GM12892 (cell line): ENCODE measurements around the gene ENC1.

Experiments
- DNase-seq: peaks from one replicate; pipeline ENCODE4 v3.0.0; 2011; ENCODE audit not compliant: insufficient read length
- FAIRE-seq: peaks from 2 replicates; lab custom pipeline; 2011; peaks lifted over from hg19 to GRCh38; lab: Jason Lieb, UNC
- POLR2A ChIP-seq: IDR thresholded peaks from 2 replicates; pipeline ENCODE4 v1.6.1; 2011; ENCODE audit warnings: low read depth, low read length, control low read depth
- POLR2AphosphoS5 ChIP-seq: IDR thresholded peaks from 2 replicates; pipeline ENCODE4 v1.6.1; 2011; ENCODE audit warnings: low read depth, low read length, control low read depth
- TAF1 ChIP-seq: IDR thresholded peaks from 2 replicates; pipeline ENCODE4 v1.6.1; 2011; ENCODE audit warnings: low read depth, mild to moderate bottlenecking, control low read depth, low read length, borderline replicate concordance

Gene ENC1

DNA sequence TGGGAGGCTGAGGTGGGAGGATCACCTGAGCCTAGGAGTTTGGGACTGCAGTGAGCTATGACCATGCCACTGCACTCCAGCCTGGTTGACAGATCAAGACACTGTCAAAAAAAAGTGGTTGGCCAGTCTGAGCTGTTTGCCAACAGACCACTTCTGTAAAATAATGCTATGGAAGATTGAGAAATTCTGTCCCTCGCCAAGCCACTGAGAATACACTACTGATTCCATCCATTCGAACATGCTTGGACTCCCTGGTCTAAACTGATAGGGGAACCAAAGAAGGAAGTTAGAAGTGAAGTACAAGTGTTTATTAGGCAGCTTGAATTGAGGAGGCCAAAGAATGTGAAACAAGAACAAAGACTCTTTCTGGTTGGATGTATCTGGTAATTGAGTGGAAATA lies 27.2 kb downstream of the ENC1 start:
- TF ChIP-seq POLR2AphosphoS5 (no peak), POLR2A (no peak), TAF1 (no peak)
- FAIRE-seq (no peak), DNase-seq (no peak)

DNA sequence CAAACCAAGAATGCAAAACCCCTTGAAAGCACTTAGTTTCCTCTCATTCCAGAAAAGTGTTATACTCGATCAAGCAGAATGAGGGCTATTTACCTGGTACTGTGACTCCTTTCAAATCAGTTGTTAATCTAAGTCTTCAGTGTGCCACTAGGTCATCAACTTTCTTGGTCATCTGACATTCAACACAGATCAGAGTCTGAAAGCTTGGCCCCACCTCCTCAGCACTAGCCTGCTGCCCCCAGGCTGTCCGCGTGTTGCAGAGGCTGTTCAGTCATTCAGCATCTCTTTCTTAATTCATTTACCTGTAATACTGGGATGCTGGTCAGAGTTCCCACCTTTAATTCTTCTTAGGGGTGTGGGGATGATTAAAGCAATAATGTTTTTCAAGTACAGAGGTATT lies 28.5 kb downstream of the ENC1 start:
- DNase-seq (no peak), FAIRE-seq (no peak)
- TF ChIP-seq POLR2AphosphoS5, result no peak

DNA sequence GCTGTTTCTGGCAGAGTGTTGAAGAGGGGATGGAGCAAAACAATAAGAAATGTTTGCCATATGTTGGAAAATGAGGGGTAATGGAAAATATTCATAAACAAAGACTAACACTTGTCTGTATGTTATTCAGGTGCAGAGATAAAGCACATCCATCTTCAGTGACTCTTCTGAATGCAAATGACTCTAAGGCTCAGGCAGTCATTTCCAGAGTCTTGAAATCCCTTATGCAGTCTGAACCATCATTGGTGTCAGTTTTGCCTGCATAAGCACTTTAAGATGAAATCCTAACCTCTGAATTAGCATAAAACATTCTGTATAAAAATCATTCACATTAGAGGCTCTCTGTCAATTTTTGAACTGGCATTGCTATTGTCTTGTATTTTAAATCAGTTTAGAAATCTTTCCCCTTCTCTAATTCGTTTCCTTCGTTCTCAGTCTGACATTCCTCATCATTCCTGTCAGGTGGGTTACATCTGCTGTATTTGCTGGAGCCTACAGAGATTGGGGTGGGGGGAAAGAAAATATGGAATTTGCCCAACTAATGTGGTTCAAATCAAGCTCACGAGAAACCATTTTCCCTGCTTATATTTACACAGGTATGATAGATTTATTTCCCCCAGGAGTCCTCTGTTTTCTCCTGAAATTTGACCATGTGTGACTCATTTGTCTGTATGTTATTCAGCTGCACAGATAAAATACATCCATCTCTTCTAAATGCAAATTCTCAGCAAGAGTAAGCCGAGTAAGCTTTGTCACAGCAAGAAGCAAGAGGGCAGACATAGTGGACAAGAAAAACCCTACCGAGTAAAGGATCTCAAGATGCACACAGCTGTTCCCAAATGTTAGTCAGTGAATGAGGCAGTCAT lies 31.6 kb downstream of the ENC1 start:
- no peak for TF ChIP-seq TAF1
- no peak for TF ChIP-seq POLR2AphosphoS5
- TF ChIP-seq POLR2A, result no peak

DNA sequence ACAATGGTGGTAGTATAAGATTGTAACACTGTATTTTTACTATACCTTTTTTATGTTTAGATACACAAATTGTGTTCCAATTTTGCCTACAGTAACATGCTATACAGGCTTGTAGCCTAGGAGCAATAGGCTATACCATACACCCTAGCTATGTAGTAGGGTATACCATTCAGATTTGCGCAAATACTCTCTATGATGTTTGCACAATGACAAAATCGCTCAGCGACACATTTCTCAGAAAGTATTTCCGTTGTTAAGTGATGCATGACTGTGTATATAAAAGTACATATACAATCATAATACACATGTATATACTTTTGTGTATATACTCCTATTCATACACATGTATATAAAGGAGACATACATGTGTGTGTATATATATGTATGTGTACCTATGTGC lies 34.8 kb downstream of the ENC1 start:
- no peak for DNase-seq
- FAIRE-seq, result no peak
- TF ChIP-seq POLR2A (no peak), POLR2AphosphoS5 (no peak), TAF1 (no peak)

More for the DNA sequence above, 31.6 kb downstream of the ENC1 start:
- DNase-seq, result no peak
- FAIRE-seq, result no peak

DNA sequence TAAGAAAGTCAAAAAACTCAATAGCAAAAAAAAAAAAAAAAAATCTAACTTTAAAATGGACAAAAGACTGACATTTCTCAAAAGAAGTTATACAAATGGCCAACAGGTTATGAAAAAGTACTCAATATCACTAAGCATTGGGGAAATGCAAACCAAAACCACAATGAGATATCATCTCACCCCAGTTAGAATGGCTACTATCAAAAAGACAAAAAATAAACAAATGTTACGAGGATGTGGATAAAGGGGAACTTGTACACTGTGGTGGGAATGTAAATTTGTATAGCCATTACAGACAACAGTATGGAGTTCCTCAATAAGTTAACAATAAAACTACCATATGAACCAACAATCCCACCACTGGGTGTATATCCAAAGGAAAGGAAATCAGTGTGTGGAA lies 37.2 kb downstream of the ENC1 start:
- TF ChIP-seq POLR2AphosphoS5, result no peak
- TF ChIP-seq TAF1, result no peak
- TF ChIP-seq POLR2A, result no peak
- DNase-seq, result no peak
- no peak for FAIRE-seq

DNA sequence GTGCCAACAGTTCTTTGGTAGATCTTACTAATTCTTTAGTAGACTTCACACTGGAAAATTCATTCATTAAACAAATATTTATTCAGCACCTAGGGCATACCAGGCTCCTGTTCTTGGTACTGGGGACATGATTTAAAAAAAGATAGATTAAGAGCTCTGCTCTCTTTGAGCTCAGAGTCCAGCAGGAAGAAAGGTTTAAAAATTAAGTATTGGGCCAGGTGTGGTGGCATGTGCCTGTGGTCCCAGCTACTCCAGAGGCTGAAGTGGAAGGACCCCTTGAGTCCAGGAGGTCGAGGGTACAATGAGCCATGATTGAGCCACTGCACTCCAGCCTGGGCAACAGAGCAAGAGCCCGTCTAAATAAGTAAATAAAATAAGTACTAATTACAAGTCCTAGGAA lies 41.4 kb downstream of the ENC1 start:
- DNase-seq, result no peak
- TF ChIP-seq POLR2AphosphoS5 (no peak), POLR2A (no peak), TAF1 (no peak)
- no peak for FAIRE-seq

DNA sequence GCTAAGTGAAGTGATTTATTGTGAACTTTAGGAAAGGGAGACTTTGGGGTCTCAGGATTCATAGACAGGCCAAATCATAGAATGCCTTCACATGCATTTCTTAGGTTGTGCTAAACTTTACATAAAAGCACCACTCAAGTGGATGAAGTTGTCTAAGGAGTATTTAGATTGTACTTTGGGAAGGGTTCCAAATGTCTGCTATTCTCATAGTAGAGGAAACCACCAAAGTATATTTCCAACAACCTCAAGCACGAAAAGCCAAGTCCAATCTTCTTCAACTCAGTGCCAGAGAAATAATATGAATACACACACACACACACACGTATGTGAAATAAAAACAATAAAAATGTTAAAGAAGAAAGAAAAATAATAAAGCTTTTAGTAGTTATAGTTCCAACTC lies 41.8 kb downstream of the ENC1 start:
- no peak for TF ChIP-seq POLR2AphosphoS5
- FAIRE-seq, result no peak

DNA sequence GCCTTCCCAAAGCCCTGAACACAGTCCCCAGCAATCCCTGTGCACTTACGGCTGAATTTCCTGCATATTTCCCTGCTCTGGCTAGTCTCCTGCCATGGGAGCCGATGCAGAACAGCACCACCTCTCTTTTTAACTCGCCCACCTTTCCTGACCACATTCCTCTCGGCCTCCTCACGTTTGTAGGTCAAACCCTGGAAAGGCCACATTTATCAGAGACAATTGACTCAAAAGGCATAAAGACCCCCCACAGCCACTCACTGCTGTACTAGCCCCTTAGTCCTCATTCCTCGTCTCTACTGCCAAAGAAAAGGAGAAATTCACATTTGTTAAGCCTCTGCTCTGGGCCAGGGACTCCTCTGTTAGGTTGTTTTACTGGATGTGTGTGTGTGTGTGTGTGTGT lies 43.6 kb downstream of the ENC1 start:
- no peak for TF ChIP-seq POLR2A
- TF ChIP-seq TAF1, result no peak
- TF ChIP-seq POLR2AphosphoS5, result no peak
- FAIRE-seq (no peak), DNase-seq (no peak)

More for the DNA sequence above, 41.8 kb downstream of the ENC1 start:
- DNase-seq, result no peak

DNA sequence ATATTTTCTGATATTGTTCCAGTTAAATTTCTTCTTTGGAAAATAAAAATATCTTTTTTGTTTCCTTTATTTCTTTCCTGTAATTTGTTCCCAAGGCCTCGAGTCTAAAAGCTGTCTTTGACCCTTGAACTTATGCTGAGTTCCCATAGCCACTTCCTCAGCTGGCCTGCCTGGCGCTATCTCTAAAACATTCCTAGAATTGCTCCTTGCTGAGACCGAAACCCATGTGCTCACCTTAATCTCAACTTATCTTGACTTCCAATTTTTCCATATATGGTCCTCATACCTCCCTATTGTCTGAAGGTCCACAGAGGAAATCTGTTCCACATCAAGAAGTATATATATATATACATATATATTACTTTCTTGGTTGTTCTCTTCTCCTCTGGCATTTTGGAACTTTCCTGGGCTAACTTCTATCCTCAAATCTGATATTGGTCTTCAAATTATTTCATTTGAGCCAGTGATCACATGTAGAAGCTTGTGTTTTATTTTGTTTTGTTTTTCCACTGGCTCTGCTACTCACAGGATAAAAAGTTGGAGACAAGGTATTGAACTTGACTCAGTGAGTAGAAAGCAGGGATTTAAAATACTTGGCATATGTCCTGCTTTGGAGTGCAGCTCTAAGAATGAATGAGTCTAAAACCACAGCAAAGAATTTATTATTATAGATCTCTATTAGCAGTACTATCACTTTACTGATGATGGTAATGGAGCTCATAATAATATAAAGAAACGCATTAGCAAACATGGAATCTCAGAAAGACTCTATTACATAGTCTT lies 45.2 kb downstream of the ENC1 start:
- TF ChIP-seq TAF1, result no peak
- no peak for TF ChIP-seq POLR2AphosphoS5
- no peak for TF ChIP-seq POLR2A
- DNase-seq (no peak), FAIRE-seq (no peak)

DNA sequence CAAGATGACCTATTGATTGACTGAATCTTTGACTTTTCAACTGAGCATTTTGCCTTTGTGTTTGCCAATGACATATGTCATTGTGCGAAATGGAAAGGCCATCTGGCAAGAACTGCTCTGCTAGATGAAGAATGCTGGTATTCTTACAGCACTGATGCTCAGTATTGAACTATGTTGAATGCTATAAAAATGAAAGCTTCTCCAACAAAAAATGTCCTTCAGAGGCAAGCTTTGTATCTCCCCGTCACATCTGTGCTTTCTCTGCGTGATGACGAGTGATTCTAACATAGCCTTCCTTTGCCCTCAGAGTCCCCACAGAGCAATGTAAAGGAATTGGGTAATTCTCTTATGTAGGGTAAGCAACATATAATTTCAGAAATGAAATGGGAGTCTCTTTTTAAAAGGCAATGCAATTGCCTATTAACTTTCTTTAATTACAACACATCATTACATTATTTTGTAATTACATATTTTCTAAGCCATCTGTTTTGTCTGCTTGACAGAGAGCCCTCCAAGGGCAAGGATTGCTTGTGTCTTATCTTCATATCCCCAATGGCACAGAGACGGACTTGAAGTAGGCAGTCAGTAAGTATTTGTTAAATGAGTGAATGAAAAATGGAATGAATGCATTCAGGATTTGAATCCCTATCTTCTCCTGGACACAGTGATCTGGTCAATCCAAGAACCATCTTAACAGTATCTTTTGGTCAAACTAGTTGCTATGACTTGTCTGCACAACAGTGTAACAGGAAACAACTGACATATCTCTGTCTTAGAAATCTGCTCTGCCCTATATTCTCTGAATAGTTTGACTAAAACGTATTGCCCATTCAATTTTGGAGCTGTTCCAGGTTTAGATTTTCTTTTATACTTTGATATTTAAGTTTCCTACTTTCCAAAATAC lies 46.1 kb downstream of the ENC1 start:
- DNase-seq, result no peak
- FAIRE-seq, result no peak
- TF ChIP-seq POLR2AphosphoS5 (no peak), POLR2A (no peak), TAF1 (no peak)
